Panc1 (cell line): ENCODE data around the gene ZNF324B. TPM values are rescaled to one million over a fixed set of nuclear protein-coding genes. Genes with fewer than 3 reads are reported as not detected.
"Not testable (repeated sequence)": the region's sequence is repeated elsewhere in the genome, so short reads cannot be mapped to it uniquely, and the experiment has no call there.

ENCODE experiments used
- ATAC-seq: fragments of 200-7000 bp; cut with Tn5 transposase; 2 replicates; pipeline ENCODE4 v1.9.1; 2020; ENCODE audit warnings: mild to moderate bottlenecking, moderate library complexity
- BruUV-seq: library from RNA; stranded (reverse); fragments of 400-500 nt; replicated peaks from 2 replicates; lab custom pipeline; 2021; lab: Mats Ljungman, UMichigan
- CTCF ChIA-PET: fragments of 300-600 bp; sonication (Branson Sonifier 250); formaldehyde crosslinking; loops from one replicate; lab custom pipeline; 2022; ENCODE audit warnings: antibody characterized with exemption; lab: Charles Lee
- POLR2A ChIA-PET: fragments of 300-600 bp; sonication (Branson Sonifier 250); formaldehyde crosslinking; loops from one replicate; lab custom pipeline; 2022; ENCODE audit warnings: antibody characterized with exemption; lab: Charles Lee
- DNase-seq: peaks from one replicate; pipeline ENCODE4 v3.0.0-alpha.2; 2010; ENCODE audit warnings: low read depth, low spot score
- H3K27ac ChIP-seq: 2 replicates; pipeline ENCODE4 v1.5.1; 2011; ENCODE audit warnings: mild to moderate bottlenecking, low read length, inconsistent platforms
- H3K27me3 ChIP-seq: fragments of 200-500 bp; sonication (Bioruptor generic); 2 replicates; pipeline ENCODE4 v1.6.0; 2014; ENCODE audit warnings: low read length, inconsistent platforms; ENCODE audit not compliant: control insufficient read depth, insufficient read depth
- H3K36me3 ChIP-seq: fragments of 200-500 bp; sonication (Bioruptor generic); 2 replicates; pipeline ENCODE4 v1.5.1; 2014; ENCODE audit warnings: inconsistent platforms, mild to moderate bottlenecking, low read length, moderate library complexity; ENCODE audit not compliant: control insufficient read depth, insufficient read depth
- H3K4me1 ChIP-seq: 2 replicates; pipeline ENCODE4 v1.5.1; 2011; ENCODE audit warnings: inconsistent platforms, mild to moderate bottlenecking, low read length, moderate library complexity; ENCODE audit not compliant: control insufficient read depth, insufficient read depth
- H3K4me3 ChIP-seq, 2 experiments: 2 replicates each; pipeline ENCODE4 v1.5.1; 2011 to 2012; ENCODE audit warnings: low read depth in 2 of 2, low read length in 2 of 2, mild to moderate bottlenecking in 2 of 2, inconsistent platforms in 1 of 2, moderate library complexity in 1 of 2
- H3K9me3 ChIP-seq: fragments of 200-500 bp; sonication (Bioruptor generic); 2 replicates; pipeline ENCODE4 v1.5.1; 2014; ENCODE audit warnings: low read depth, mild to moderate bottlenecking, inconsistent platforms, low read length, moderate library complexity; ENCODE audit not compliant: control insufficient read depth, insufficient read depth
- POLR2AphosphoS5 ChIP-seq: IDR thresholded peaks from 2 replicates; pipeline ENCODE4 v1.6.1; 2012; ENCODE audit warnings: mild to moderate bottlenecking, low read depth, low read length, moderate library complexity
- SIN3A ChIP-seq: IDR thresholded peaks from 2 replicates; pipeline ENCODE4 v1.6.1; 2012; ENCODE audit warnings: low read depth, mild to moderate bottlenecking, low read length, moderate library complexity, borderline replicate concordance; ENCODE audit not compliant: insufficient read depth
- TCF7L2 ChIP-seq: IDR thresholded peaks from 2 replicates; pipeline ENCODE4 v1.6.1; 2011; ENCODE audit warnings: mild to moderate bottlenecking, low read depth, low read length, inconsistent platforms
- in situ Hi-C: cut with HindIII; loops from 2 replicates; pipeline ENCODE4 v1.10.0; 2016; ENCODE audit warnings: low sequenced_read_pairs, low pct_unique_long_range_greater_than_20kb
- intact Hi-C: fragments of 100-400 bp; cut with micrococcal nuclease; formaldehyde crosslinking; loops from one replicate; pipeline ENCODE4 v1.10.0; 2022; ENCODE audit not compliant: unreplicated experiment
- total RNA-seq: library from RNA; stranded (reverse); gene quantifications from one replicate; pipeline ENCODE4 v1.2.1, GENCODE V29; 2021; ENCODE audit not compliant: unreplicated experiment
- TF ChIP-seq, protein P1 (sequence below): fragments of 450-650 bp; IDR thresholded peaks from 2 replicates; pipeline ENCODE4 v1.5.1; 2017; ENCODE audit warnings: mild to moderate bottlenecking
- TF ChIP-seq, protein P2 (sequence below), 2 experiments: IDR thresholded peaks; 2 replicates each; pipeline ENCODE4 v1.6.1; 2011 to 2012; ENCODE audit warnings: low read depth in 2 of 2, control low read depth in 1 of 2, low read length in 1 of 2, mild to moderate bottlenecking in 1 of 2, moderate library complexity in 1 of 2; ENCODE audit not compliant: insufficient read depth in 1 of 2

The ZNF324B gene
- total RNA-seq, 1 experiment from 2014 or later = 7.8 TPM

DNA sequence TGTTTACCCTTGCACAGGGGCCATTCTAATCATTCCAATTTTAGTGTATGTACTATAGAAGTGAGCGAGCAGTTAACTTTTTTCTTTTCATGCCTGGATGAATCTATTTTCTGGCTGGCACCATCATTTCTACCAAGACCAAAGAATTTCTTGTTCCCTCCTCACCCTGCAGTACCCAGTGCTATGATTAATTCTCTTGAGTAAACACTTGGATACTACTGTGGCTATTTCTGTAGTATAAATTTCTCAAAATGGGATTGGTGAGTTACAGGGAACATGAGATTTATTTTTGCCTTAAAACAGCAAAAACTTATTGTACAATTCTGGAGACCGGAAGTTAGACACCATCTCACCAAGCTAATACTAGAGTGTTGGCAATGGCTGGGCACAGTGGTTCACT lies 32.4 kb downstream of the ZNF324B start:
- Histone ChIP-seq H3K36me3 (no peaks in the 10 kb centered on the region), H3K4me1 (no peaks in the 10 kb centered on the region), H3K27me3 (no peaks in the 10 kb centered on the region), H3K27ac (no peak overlapping the region), H3K9me3 (no peaks in the 10 kb centered on the region), H3K4me3 (no peak overlapping the region)
- intact Hi-C loops (no loop called here), in situ Hi-C loops (no loop called here)
- BruUV-seq = no TSS peak
- POLR2A ChIA-PET = interaction anchor here (0.7 kb wide), 1 partner anchor 12 kb away, joined by 6 read pairs; no protein-coding TSS in a partner anchor
- DNase-seq (no peak), ATAC-seq (no peak)
- TF ChIP-seq SIN3A = no peak
- CTCF ChIA-PET = interaction anchor here (0.7 kb wide), 1 partner anchor 68 kb away, joined by 4 read pairs; no protein-coding TSS in a partner anchor

DNA sequence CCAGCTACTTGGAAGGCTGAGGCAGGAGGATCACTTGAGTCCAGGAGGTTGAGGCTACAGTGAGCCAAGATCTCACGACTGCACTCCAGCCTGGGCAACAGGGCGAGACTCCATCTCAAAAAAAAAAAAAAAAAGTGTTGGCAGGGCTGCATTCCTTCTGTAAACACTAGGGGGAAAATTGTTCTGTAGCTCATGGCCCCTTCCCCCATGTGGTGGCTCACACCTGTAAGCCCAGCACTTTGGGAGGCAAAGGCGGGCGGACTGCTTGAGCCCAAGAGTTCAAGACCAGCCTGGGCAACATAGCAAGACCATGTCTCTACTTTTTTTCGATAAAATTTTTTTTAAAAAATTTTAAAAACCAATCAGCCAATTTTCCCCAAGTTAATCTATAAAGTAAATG lies 32.9 kb downstream of the ZNF324B start:
- H3K9me3 ChIP-seq, H3K27ac ChIP-seq, H3K4me1 ChIP-seq, ATAC-seq, BruUV-seq, in situ Hi-C loops, H3K27me3 ChIP-seq, DNase-seq, intact Hi-C loops, H3K36me3 ChIP-seq, H3K4me3 ChIP-seq: not testable (repeated sequence)
- POLR2A ChIA-PET = interaction anchor here (0.6 to 0.7 kb wide), 3 partner anchors 11 to 24 kb away, joined by 3 to 7 read pairs (median 6); no protein-coding TSS in a partner anchor
- CTCF ChIA-PET = interaction anchor here (0.7 kb wide), 1 partner anchor 67 kb away, joined by 4 read pairs; no protein-coding TSS in a partner anchor

DNA sequence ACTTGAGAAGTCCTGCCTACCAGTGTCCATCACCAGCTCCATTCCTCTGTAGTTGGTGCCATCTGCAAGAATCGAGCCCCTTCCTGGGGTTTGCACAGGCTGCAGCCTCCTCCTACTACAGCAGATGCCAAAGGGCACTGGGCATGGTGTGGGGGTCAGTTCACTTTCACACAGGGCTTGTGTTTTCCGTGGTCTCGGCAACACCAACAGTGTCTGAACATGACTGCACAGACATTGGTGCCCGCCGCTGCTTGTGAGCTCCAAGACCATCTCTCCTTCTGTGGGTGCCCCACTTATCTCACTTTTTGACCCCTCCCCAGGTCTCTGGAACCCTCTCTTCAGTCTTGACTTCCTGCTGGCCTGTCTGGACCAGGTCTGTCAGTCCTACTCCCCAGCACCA lies 40.0 kb downstream of the ZNF324B start:
- DNase-seq = no peak
- Histone ChIP-seq H3K4me1 (no peaks in the 10 kb centered on the region), H3K4me3 (no peak overlapping the region), H3K27me3 (no peaks in the 10 kb centered on the region), H3K27ac (no peak overlapping the region), H3K36me3 (no peaks in the 10 kb centered on the region), H3K9me3 (no peaks in the 10 kb centered on the region)
- no peak for ATAC-seq
- intact Hi-C loops = no loop called here
- TSS peak; percentile 59 for BruUV-seq
- ChIA-PET CTCF (no interaction called here), POLR2A (no interaction called here)
- TF ChIP-seq, protein P1, sequence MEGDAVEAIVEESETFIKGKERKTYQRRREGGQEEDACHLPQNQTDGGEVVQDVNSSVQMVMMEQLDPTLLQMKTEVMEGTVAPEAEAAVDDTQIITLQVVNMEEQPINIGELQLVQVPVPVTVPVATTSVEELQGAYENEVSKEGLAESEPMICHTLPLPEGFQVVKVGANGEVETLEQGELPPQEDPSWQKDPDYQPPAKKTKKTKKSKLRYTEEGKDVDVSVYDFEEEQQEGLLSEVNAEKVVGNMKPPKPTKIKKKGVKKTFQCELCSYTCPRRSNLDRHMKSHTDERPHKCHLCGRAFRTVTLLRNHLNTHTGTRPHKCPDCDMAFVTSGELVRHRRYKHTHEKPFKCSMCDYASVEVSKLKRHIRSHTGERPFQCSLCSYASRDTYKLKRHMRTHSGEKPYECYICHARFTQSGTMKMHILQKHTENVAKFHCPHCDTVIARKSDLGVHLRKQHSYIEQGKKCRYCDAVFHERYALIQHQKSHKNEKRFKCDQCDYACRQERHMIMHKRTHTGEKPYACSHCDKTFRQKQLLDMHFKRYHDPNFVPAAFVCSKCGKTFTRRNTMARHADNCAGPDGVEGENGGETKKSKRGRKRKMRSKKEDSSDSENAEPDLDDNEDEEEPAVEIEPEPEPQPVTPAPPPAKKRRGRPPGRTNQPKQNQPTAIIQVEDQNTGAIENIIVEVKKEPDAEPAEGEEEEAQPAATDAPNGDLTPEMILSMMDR = no peak
- TF ChIP-seq TCF7L2 (no peak), POLR2AphosphoS5 (no peak), SIN3A (no peak)
- TF ChIP-seq, protein P2, sequence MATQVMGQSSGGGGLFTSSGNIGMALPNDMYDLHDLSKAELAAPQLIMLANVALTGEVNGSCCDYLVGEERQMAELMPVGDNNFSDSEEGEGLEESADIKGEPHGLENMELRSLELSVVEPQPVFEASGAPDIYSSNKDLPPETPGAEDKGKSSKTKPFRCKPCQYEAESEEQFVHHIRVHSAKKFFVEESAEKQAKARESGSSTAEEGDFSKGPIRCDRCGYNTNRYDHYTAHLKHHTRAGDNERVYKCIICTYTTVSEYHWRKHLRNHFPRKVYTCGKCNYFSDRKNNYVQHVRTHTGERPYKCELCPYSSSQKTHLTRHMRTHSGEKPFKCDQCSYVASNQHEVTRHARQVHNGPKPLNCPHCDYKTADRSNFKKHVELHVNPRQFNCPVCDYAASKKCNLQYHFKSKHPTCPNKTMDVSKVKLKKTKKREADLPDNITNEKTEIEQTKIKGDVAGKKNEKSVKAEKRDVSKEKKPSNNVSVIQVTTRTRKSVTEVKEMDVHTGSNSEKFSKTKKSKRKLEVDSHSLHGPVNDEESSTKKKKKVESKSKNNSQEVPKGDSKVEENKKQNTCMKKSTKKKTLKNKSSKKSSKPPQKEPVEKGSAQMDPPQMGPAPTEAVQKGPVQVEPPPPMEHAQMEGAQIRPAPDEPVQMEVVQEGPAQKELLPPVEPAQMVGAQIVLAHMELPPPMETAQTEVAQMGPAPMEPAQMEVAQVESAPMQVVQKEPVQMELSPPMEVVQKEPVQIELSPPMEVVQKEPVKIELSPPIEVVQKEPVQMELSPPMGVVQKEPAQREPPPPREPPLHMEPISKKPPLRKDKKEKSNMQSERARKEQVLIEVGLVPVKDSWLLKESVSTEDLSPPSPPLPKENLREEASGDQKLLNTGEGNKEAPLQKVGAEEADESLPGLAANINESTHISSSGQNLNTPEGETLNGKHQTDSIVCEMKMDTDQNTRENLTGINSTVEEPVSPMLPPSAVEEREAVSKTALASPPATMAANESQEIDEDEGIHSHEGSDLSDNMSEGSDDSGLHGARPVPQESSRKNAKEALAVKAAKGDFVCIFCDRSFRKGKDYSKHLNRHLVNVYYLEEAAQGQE (IDR thresholded peaks at IDR 0.05; ENCODE audit: insufficient read depth in 1 of 2, low read depth in 2 of 2, low read length in 1 of 2) = no peak
- in situ Hi-C loops = no loop called here
